ENCODE measurements around the gene ASB11. TPM values are rescaled to one million over a fixed set of nuclear protein-coding genes. Genes with fewer than 3 reads are reported as not detected.

ASB11 gene
- polyA plus RNA-seq, result not detected

GRCh38 chrX:15315509-15315908 lies at the start of gene ASB11:
TSS of gene ASB11 (minus strand) at chrX:15315640. CDS start at chrX:15315605, 35 bp downstream.
- H3K4me1 ChIP-seq (ENCODE audit: control insufficient read depth in 2 of 2, insufficient read depth in 2 of 2, low read length in 1 of 2), result no peaks in the 10 kb centered on the region
- no peak within 1 kb of the TSS for H3K4me3 ChIP-seq (ENCODE audit: low read depth in 1 of 2, low read length in 2 of 2)
- no peaks in the 10 kb centered on the region for H3K9me3 ChIP-seq (ENCODE audit: control insufficient read depth in 2 of 2, insufficient read depth in 1 of 2, low read depth in 1 of 2, low read length in 1 of 2)
- no peaks in the 10 kb centered on the region for H3K27me3 ChIP-seq (ENCODE audit: control insufficient read depth in 1 of 2, insufficient read depth in 2 of 2, low read length in 2 of 2)
- no peaks in the 10 kb centered on the region for H3K36me3 ChIP-seq (ENCODE audit: control insufficient read depth in 2 of 2, insufficient read depth in 2 of 2, low read length in 1 of 2)
- H3K27ac ChIP-seq (ENCODE audit: low read depth in 2 of 2, low read length in 1 of 2), result no peak within 1 kb of the TSS
- WGBS, 2 donors, result 53 to 68% methylated on average over 3 of the region's 3 CpGs

GRCh38 chrX:15359701-15360100 lies 44.3 kb upstream of the ASB11 start:
- no peak overlapping the region for H3K27ac ChIP-seq (ENCODE audit: low read depth in 2 of 2, low read length in 1 of 2)
- H3K4me3 ChIP-seq (ENCODE audit: low read depth in 1 of 2, low read length in 2 of 2), result no peak overlapping the region
- peaks cover 0 to 3% of the 10 kb centered on the region in 2 donors for H3K27me3 ChIP-seq (ENCODE audit: control insufficient read depth in 1 of 2, insufficient read depth in 2 of 2, low read length in 2 of 2)
- H3K9me3 ChIP-seq (ENCODE audit: control insufficient read depth in 2 of 2, insufficient read depth in 1 of 2, low read depth in 1 of 2, low read length in 1 of 2), result no peaks in the 10 kb centered on the region
- no peaks in the 10 kb centered on the region for H3K4me1 ChIP-seq (ENCODE audit: control insufficient read depth in 2 of 2, insufficient read depth in 2 of 2, low read length in 1 of 2)
- WGBS, 2 donors, result 48 to 70% methylated on average over 2 of the region's 2 CpGs
- no peaks in the 10 kb centered on the region for H3K36me3 ChIP-seq (ENCODE audit: control insufficient read depth in 2 of 2, insufficient read depth in 2 of 2, low read length in 1 of 2)

- Histone ChIP-seq H3K36me3 (ENCODE audit: control insufficient read depth in 2 of 2, insufficient read depth in 2 of 2, low read length in 1 of 2) (no peaks in the 10 kb centered on the region), H3K27me3 (ENCODE audit: control insufficient read depth in 1 of 2, insufficient read depth in 2 of 2, low read length in 2 of 2) (peaks cover 0 to 3% of the 10 kb centered on the region in 2 donors), H3K9me3 (ENCODE audit: control insufficient read depth in 2 of 2, insufficient read depth in 1 of 2, low read depth in 1 of 2, low read length in 1 of 2) (no peaks in the 10 kb centered on the region), H3K27ac (ENCODE audit: low read depth in 2 of 2, low read length in 1 of 2) (no peak overlapping the region), H3K4me1 (ENCODE audit: control insufficient read depth in 2 of 2, insufficient read depth in 2 of 2, low read length in 1 of 2) (no peaks in the 10 kb centered on the region), H3K4me3 (ENCODE audit: low read depth in 1 of 2, low read length in 2 of 2) (no peak overlapping the region)
- 61 to 66% methylated on average over 2 of the region's 2 CpGs for WGBS, 2 donors
Observed at GRCh38 chrX:15358533-15358932, 43.1 kb upstream of the ASB11 start.

GRCh38 chrX:15356444-15356843 lies 41.0 kb upstream of the ASB11 start:
- Histone ChIP-seq H3K4me1 (ENCODE audit: control insufficient read depth in 2 of 2, insufficient read depth in 2 of 2, low read length in 1 of 2) (no peaks in the 10 kb centered on the region), H3K4me3 (ENCODE audit: low read depth in 1 of 2, low read length in 2 of 2) (no peak overlapping the region), H3K36me3 (ENCODE audit: control insufficient read depth in 2 of 2, insufficient read depth in 2 of 2, low read length in 1 of 2) (no peaks in the 10 kb centered on the region), H3K27ac (ENCODE audit: low read depth in 2 of 2, low read length in 1 of 2) (no peak overlapping the region), H3K9me3 (ENCODE audit: control insufficient read depth in 2 of 2, insufficient read depth in 1 of 2, low read depth in 1 of 2, low read length in 1 of 2) (no peaks in the 10 kb centered on the region), H3K27me3 (ENCODE audit: control insufficient read depth in 1 of 2, insufficient read depth in 2 of 2, low read length in 2 of 2) (peaks cover 0 to 3% of the 10 kb centered on the region in 2 donors)
- WGBS, 2 donors, result 21 to 39% methylated on average over 1 of the region's 1 CpG

GRCh38 chrX:15350329-15350996 lies 35.0 kb upstream of the ASB11 start:
- Histone ChIP-seq H3K27me3 (ENCODE audit: control insufficient read depth in 1 of 2, insufficient read depth in 2 of 2, low read length in 2 of 2) (no peaks in the 10 kb centered on the region), H3K9me3 (ENCODE audit: control insufficient read depth in 2 of 2, insufficient read depth in 1 of 2, low read depth in 1 of 2, low read length in 1 of 2) (no peaks in the 10 kb centered on the region), H3K4me1 (ENCODE audit: control insufficient read depth in 2 of 2, insufficient read depth in 2 of 2, low read length in 1 of 2) (no peaks in the 10 kb centered on the region), H3K36me3 (ENCODE audit: control insufficient read depth in 2 of 2, insufficient read depth in 2 of 2, low read length in 1 of 2) (no peaks in the 10 kb centered on the region), H3K4me3 (ENCODE audit: low read depth in 1 of 2, low read length in 2 of 2) (no peak overlapping the region), H3K27ac (ENCODE audit: low read depth in 2 of 2, low read length in 1 of 2) (no peak overlapping the region)
- WGBS, 2 donors, result 69 to 76% methylated on average over 8 of the region's 8 CpGs

GRCh38 chrX:15349046-15349445 lies 33.6 kb upstream of the ASB11 start:
- no peaks in the 10 kb centered on the region for H3K9me3 ChIP-seq (ENCODE audit: control insufficient read depth in 2 of 2, insufficient read depth in 1 of 2, low read depth in 1 of 2, low read length in 1 of 2)
- 16 to 21% methylated on average over 2 of the region's 2 CpGs for WGBS, 2 donors
- no peaks in the 10 kb centered on the region for H3K27me3 ChIP-seq (ENCODE audit: control insufficient read depth in 1 of 2, insufficient read depth in 2 of 2, low read length in 2 of 2)
- no peak overlapping the region for H3K4me3 ChIP-seq (ENCODE audit: low read depth in 1 of 2, low read length in 2 of 2)
- H3K4me1 ChIP-seq (ENCODE audit: control insufficient read depth in 2 of 2, insufficient read depth in 2 of 2, low read length in 1 of 2), result no peaks in the 10 kb centered on the region
- no peaks in the 10 kb centered on the region for H3K36me3 ChIP-seq (ENCODE audit: control insufficient read depth in 2 of 2, insufficient read depth in 2 of 2, low read length in 1 of 2)
- H3K27ac ChIP-seq (ENCODE audit: low read depth in 2 of 2, low read length in 1 of 2), result no peak overlapping the region

- Histone ChIP-seq H3K27ac (ENCODE audit: low read depth in 2 of 2, low read length in 1 of 2) (no peak overlapping the region), H3K4me3 (ENCODE audit: low read depth in 1 of 2, low read length in 2 of 2) (no peak overlapping the region), H3K36me3 (ENCODE audit: control insufficient read depth in 2 of 2, insufficient read depth in 2 of 2, low read length in 1 of 2) (no peaks in the 10 kb centered on the region), H3K4me1 (ENCODE audit: control insufficient read depth in 2 of 2, insufficient read depth in 2 of 2, low read length in 1 of 2) (no peaks in the 10 kb centered on the region), H3K9me3 (ENCODE audit: control insufficient read depth in 2 of 2, insufficient read depth in 1 of 2, low read depth in 1 of 2, low read length in 1 of 2) (no peaks in the 10 kb centered on the region), H3K27me3 (ENCODE audit: control insufficient read depth in 1 of 2, insufficient read depth in 2 of 2, low read length in 2 of 2) (no peaks in the 10 kb centered on the region)
- 73 to 81% methylated on average over 3 of the region's 3 CpGs for WGBS, 2 donors
Observed at GRCh38 chrX:15345976-15346375, 30.5 kb upstream of the ASB11 start.

- Histone ChIP-seq H3K27ac (ENCODE audit: low read depth in 2 of 2, low read length in 1 of 2) (no peak overlapping the region), H3K27me3 (ENCODE audit: control insufficient read depth in 1 of 2, insufficient read depth in 2 of 2, low read length in 2 of 2) (no peaks in the 10 kb centered on the region), H3K4me3 (ENCODE audit: low read depth in 1 of 2, low read length in 2 of 2) (no peak overlapping the region), H3K9me3 (ENCODE audit: control insufficient read depth in 2 of 2, insufficient read depth in 1 of 2, low read depth in 1 of 2, low read length in 1 of 2) (no peaks in the 10 kb centered on the region), H3K36me3 (ENCODE audit: control insufficient read depth in 2 of 2, insufficient read depth in 2 of 2, low read length in 1 of 2) (no peaks in the 10 kb centered on the region), H3K4me1 (ENCODE audit: control insufficient read depth in 2 of 2, insufficient read depth in 2 of 2, low read length in 1 of 2) (no peaks in the 10 kb centered on the region)
Observed at GRCh38 chrX:15344106-15344505, 28.7 kb upstream of the ASB11 start.

GRCh38 chrX:15343075-15343476 lies 27.6 kb upstream of the ASB11 start:
- H3K4me1 ChIP-seq (ENCODE audit: control insufficient read depth in 2 of 2, insufficient read depth in 2 of 2, low read length in 1 of 2), result no peaks in the 10 kb centered on the region
- no peak overlapping the region for H3K27ac ChIP-seq (ENCODE audit: low read depth in 2 of 2, low read length in 1 of 2)
- peaks cover 0 to 1% of the 10 kb centered on the region in 2 donors for H3K27me3 ChIP-seq (ENCODE audit: control insufficient read depth in 1 of 2, insufficient read depth in 2 of 2, low read length in 2 of 2)
- no peaks in the 10 kb centered on the region for H3K9me3 ChIP-seq (ENCODE audit: control insufficient read depth in 2 of 2, insufficient read depth in 1 of 2, low read depth in 1 of 2, low read length in 1 of 2)
- no peaks in the 10 kb centered on the region for H3K36me3 ChIP-seq (ENCODE audit: control insufficient read depth in 2 of 2, insufficient read depth in 2 of 2, low read length in 1 of 2)
- 59% methylated on average over 5 of the region's 5 CpGs for WGBS, 2 donors
- H3K4me3 ChIP-seq (ENCODE audit: low read depth in 1 of 2, low read length in 2 of 2), result no peak overlapping the region

GRCh38 chrX:15340867-15341266 lies 25.4 kb upstream of the ASB11 start:
- H3K27me3 ChIP-seq (ENCODE audit: control insufficient read depth in 1 of 2, insufficient read depth in 2 of 2, low read length in 2 of 2), result peaks cover 0 to 4% of the 10 kb centered on the region in 2 donors
- no peaks in the 10 kb centered on the region for H3K4me1 ChIP-seq (ENCODE audit: control insufficient read depth in 2 of 2, insufficient read depth in 2 of 2, low read length in 1 of 2)
- H3K27ac ChIP-seq (ENCODE audit: low read depth in 2 of 2, low read length in 1 of 2), result no peak overlapping the region
- no peak overlapping the region for H3K4me3 ChIP-seq (ENCODE audit: low read depth in 1 of 2, low read length in 2 of 2)
- no peaks in the 10 kb centered on the region for H3K36me3 ChIP-seq (ENCODE audit: control insufficient read depth in 2 of 2, insufficient read depth in 2 of 2, low read length in 1 of 2)
- 83 to 90% methylated on average over 2 of the region's 2 CpGs for WGBS, 2 donors
- H3K9me3 ChIP-seq (ENCODE audit: control insufficient read depth in 2 of 2, insufficient read depth in 1 of 2, low read depth in 1 of 2, low read length in 1 of 2), result no peaks in the 10 kb centered on the region

All from esophagus (tissue), 2 donors.